SJCRH30 (cell line): ENCODE results near the gene CYFIP1. TPM values are rescaled to one million over a fixed set of nuclear protein-coding genes. Genes with fewer than 3 reads are reported as not detected.
A peak's percentile ranks its signal among the peaks of the same experiment; 100 is the strongest.

Experiments used
- DNase-seq, 2 experiments: peaks; one replicate each; pipeline ENCODE4 v3.0.0-alpha.2; 2015 to 2020
- H3K27ac ChIP-seq: fragments of 250-450 bp; sonication (Bioruptor Pico); 2 replicates; pipeline ENCODE4 v1.5.1; 2020; ENCODE audit warnings: mild to moderate bottlenecking, moderate library complexity
- H3K27me3 ChIP-seq: fragments of 250-450 bp; sonication (Bioruptor Pico); 2 replicates; pipeline ENCODE4 v1.5.1; 2020; ENCODE audit warnings: mild to moderate bottlenecking, moderate library complexity
- H3K36me3 ChIP-seq: fragments of 250-450 bp; sonication (Bioruptor Pico); 2 replicates; pipeline ENCODE4 v1.5.1; 2020; ENCODE audit warnings: mild to moderate bottlenecking, moderate library complexity
- H3K4me1 ChIP-seq: fragments of 250-450 bp; sonication (Bioruptor Pico); 2 replicates; pipeline ENCODE4 v1.5.1; 2020; ENCODE audit warnings: mild to moderate bottlenecking, moderate library complexity
- H3K4me3 ChIP-seq: fragments of 250-450 bp; sonication (Bioruptor Pico); 2 replicates; pipeline ENCODE4 v1.5.1; 2020; ENCODE audit warnings: mild to moderate bottlenecking, moderate library complexity
- H3K9me3 ChIP-seq: fragments of 250-450 bp; sonication (Bioruptor Pico); replicated peaks from 2 replicates; pipeline ENCODE4 v1.5.1; 2020; ENCODE audit warnings: mild to moderate bottlenecking, moderate library complexity
- total RNA-seq: library from RNA; depleted of rRNA; stranded (reverse); fragments of >200 nt; shearing (Covaris generic); gene quantifications from 2 replicates; pipeline ENCODE4 v1.2.3, GENCODE V29; 2014

CYFIP1 gene
- total RNA-seq, 1 experiment from 2014 or later = 58.7 TPM

GRCh38 chr15:22887157-22887951, 92.8 kb downstream of the CYFIP1 start:
- Histone ChIP-seq H3K27ac (peak overlapping the region; percentile 46), H3K4me1 (peaks cover 8% of the 10 kb centered on the region), H3K36me3 (0 out of 2 replicates have a peak, but pooled peaks cover 3% of the 10 kb centered on the region), H3K4me3 (no peak overlapping the region), H3K9me3 (no peaks in the 10 kb centered on the region), H3K27me3 (no peaks in the 10 kb centered on the region)
- DNase-seq = peak; percentile 62 to 71

- Histone ChIP-seq H3K27me3 (no peaks in the 10 kb centered on the region), H3K4me3 (no peak overlapping the region), H3K9me3 (no peaks in the 10 kb centered on the region), H3K36me3 (no peaks in the 10 kb centered on the region; the same call in 1 of the 2 replicates), H3K27ac (no peak overlapping the region), H3K4me1 (peaks cover 8% of the 10 kb centered on the region)
- DNase-seq = no peak
These were observed 95.0 kb downstream of the CYFIP1 start for GRCh38 chr15:22885120-22885519.

GRCh38 chr15:22884344-22884743, 95.8 kb downstream of the CYFIP1 start:
- no peak for DNase-seq
- Histone ChIP-seq H3K27me3 (no peaks in the 10 kb centered on the region), H3K9me3 (no peaks in the 10 kb centered on the region), H3K4me3 (no peak overlapping the region), H3K36me3 (no peaks in the 10 kb centered on the region; the same call in 1 of the 2 replicates), H3K27ac (no peak overlapping the region), H3K4me1 (peaks cover 8% of the 10 kb centered on the region)

- peaks cover 6% of the 10 kb centered on the region for H3K4me1 ChIP-seq
- no peak overlapping the region for H3K27ac ChIP-seq
- H3K36me3 ChIP-seq = no peaks in the 10 kb centered on the region; the same call in 1 of the 2 replicates
- no peaks in the 10 kb centered on the region for H3K27me3 ChIP-seq
- no peaks in the 10 kb centered on the region for H3K9me3 ChIP-seq
- no peak overlapping the region for H3K4me3 ChIP-seq
- no peak for DNase-seq
These were observed 97.0 kb downstream of the CYFIP1 start for GRCh38 chr15:22883196-22883595.

GRCh38 chr15:22881739-22882440, 98.3 kb downstream of the CYFIP1 start:
- Histone ChIP-seq H3K27me3 (no peaks in the 10 kb centered on the region), H3K27ac (no peak overlapping the region), H3K36me3 (no peaks in the 10 kb centered on the region; the same call in 1 of the 2 replicates), H3K4me3 (no peak overlapping the region), H3K9me3 (no peaks in the 10 kb centered on the region), H3K4me1 (no peaks in the 10 kb centered on the region)
- DNase-seq = no peak

GRCh38 chr15:22880981-22881738, 99.0 kb downstream of the CYFIP1 start:
- H3K4me3 ChIP-seq = no peak overlapping the region
- no peak for DNase-seq
- no peaks in the 10 kb centered on the region; the same call in 1 of the 2 replicates for H3K36me3 ChIP-seq
- H3K4me1 ChIP-seq = no peaks in the 10 kb centered on the region; the same call in 1 of the 2 replicates
- no peaks in the 10 kb centered on the region for H3K27me3 ChIP-seq
- no peak overlapping the region for H3K27ac ChIP-seq
- H3K9me3 ChIP-seq = no peaks in the 10 kb centered on the region

- no peak overlapping the region for H3K27ac ChIP-seq
- no peak for DNase-seq
- peaks cover 8% of the 10 kb centered on the region for H3K4me1 ChIP-seq
- no peak overlapping the region for H3K4me3 ChIP-seq
- H3K36me3 ChIP-seq = no peaks in the 10 kb centered on the region; the same call in 1 of the 2 replicates
- H3K27me3 ChIP-seq = no peaks in the 10 kb centered on the region
- H3K9me3 ChIP-seq = no peaks in the 10 kb centered on the region
These were observed 99.8 kb downstream of the CYFIP1 start for GRCh38 chr15:22880068-22880980.

- Histone ChIP-seq H3K4me3 (no peak overlapping the region), H3K9me3 (no peaks in the 10 kb centered on the region), H3K27me3 (no peaks in the 10 kb centered on the region), H3K4me1 (peaks cover 17% of the 10 kb centered on the region), H3K36me3 (peaks cover 2% of the 10 kb centered on the region; the same call in 1 of the 2 replicates), H3K27ac (no peak overlapping the region)
- DNase-seq = peak; percentile 15 to 22
These were observed 102.1 kb downstream of the CYFIP1 start for GRCh38 chr15:22878103-22878502.

- Histone ChIP-seq H3K4me1 (peaks cover 22% of the 10 kb centered on the region), H3K4me3 (no peak overlapping the region), H3K36me3 (peaks cover 2% of the 10 kb centered on the region; the same call in 1 of the 2 replicates), H3K9me3 (no peaks in the 10 kb centered on the region), H3K27me3 (no peaks in the 10 kb centered on the region), H3K27ac (no peak overlapping the region)
- DNase-seq = no peak
These were observed 102.6 kb downstream of the CYFIP1 start for GRCh38 chr15:22877607-22878006.

GRCh38 chr15:22877117-22877516, 103.1 kb downstream of the CYFIP1 start:
- Histone ChIP-seq H3K36me3 (peaks cover 2% of the 10 kb centered on the region; the same call in 1 of the 2 replicates), H3K27ac (no peak overlapping the region), H3K4me3 (no peak overlapping the region), H3K9me3 (no peaks in the 10 kb centered on the region), H3K4me1 (peaks cover 25% of the 10 kb centered on the region), H3K27me3 (no peaks in the 10 kb centered on the region)
- no peak for DNase-seq

GRCh38 chr15:22874966-22875365, 105.2 kb downstream of the CYFIP1 start:
- Histone ChIP-seq H3K27ac (no peak overlapping the region), H3K4me1 (peaks cover 25% of the 10 kb centered on the region), H3K4me3 (no peak overlapping the region), H3K36me3 (peaks cover 16% of the 10 kb centered on the region), H3K9me3 (no peaks in the 10 kb centered on the region), H3K27me3 (no peaks in the 10 kb centered on the region)
- DNase-seq = no peak

GRCh38 chr15:22874256-22874655, 105.9 kb downstream of the CYFIP1 start:
- Histone ChIP-seq H3K27me3 (no peaks in the 10 kb centered on the region), H3K36me3 (peaks cover 23% of the 10 kb centered on the region), H3K27ac (no peak overlapping the region), H3K4me1 (peaks cover 25% of the 10 kb centered on the region), H3K9me3 (no peaks in the 10 kb centered on the region), H3K4me3 (no peak overlapping the region)
- DNase-seq = no peak

- no peak overlapping the region for H3K4me3 ChIP-seq
These were observed 106.3 kb downstream of the CYFIP1 start for GRCh38 chr15:22873841-22874240.

More at GRCh38 chr15:22873841-22874240, 106.3 kb downstream of the CYFIP1 start:
- Histone ChIP-seq H3K4me1 (peaks cover 25% of the 10 kb centered on the region), H3K27me3 (no peaks in the 10 kb centered on the region), H3K27ac (peak overlapping the region; percentile 60; the same call in 1 of the 2 replicates), H3K9me3 (no peaks in the 10 kb centered on the region), H3K36me3 (peaks cover 27% of the 10 kb centered on the region)
- DNase-seq = no peak
